Dendritic cell treated with granulocyte-macrophage colony-stimulating factor and Interleukin-4, amounts not matched to agents 40 ng/mL and 50 ng/mL, for 4 days (primary cell): ENCODE results near the gene FGF16.
"Not testable (repeated sequence)": the region's sequence is repeated elsewhere in the genome, so short reads cannot be mapped to it uniquely, and the experiment has no call there.

Experiments
- H3K27ac Mint-ChIP-seq: one replicate; pipeline ENCODE4 v1.8.0; 2022; ENCODE audit warnings: mild to moderate bottlenecking, mixed read lengths
- H3K27me3 Mint-ChIP-seq: one replicate; pipeline ENCODE4 v1.8.0; 2022; ENCODE audit warnings: mild to moderate bottlenecking, mixed read lengths
- H3K36me3 Mint-ChIP-seq: one replicate; pipeline ENCODE4 v1.8.0; 2022; ENCODE audit warnings: low read depth, mixed read lengths
- H3K4me1 Mint-ChIP-seq: one replicate; pipeline ENCODE4 v1.8.0; 2022; ENCODE audit warnings: low read depth, mixed read lengths
- H3K4me3 Mint-ChIP-seq: one replicate; pipeline ENCODE4 v1.8.0; 2022; ENCODE audit warnings: mild to moderate bottlenecking, moderate library complexity, mixed read lengths
- H3K9me3 Mint-ChIP-seq: one replicate; pipeline ENCODE4 v1.8.0; 2022; ENCODE audit warnings: mixed read lengths
- intact Hi-C: fragments of 100-400 bp; cut with micrococcal nuclease; formaldehyde crosslinking; loops from one replicate; pipeline ENCODE4 v1.15.0; 2022

The FGF16 gene

GRCh38 chrX:77446908-77447652, at the start of gene FGF16:
Gene FGF16 (plus strand): TSS chrX:77447389. CDS start chrX:77447675, 286 bp downstream.
- Mint-ChIP-seq H3K27me3 (peaks cover 41% of the 10 kb centered on the region), H3K4me1 (peaks cover 20% of the 10 kb centered on the region), H3K36me3 (no peaks in the 10 kb centered on the region), H3K9me3 (no peaks in the 10 kb centered on the region), H3K27ac (no peak within 1 kb of the TSS), H3K4me3 (peak within 1 kb of the TSS; percentile 48)
- intact Hi-C loops = no loop called here

- no peaks in the 10 kb centered on the region for H3K4me1 Mint-ChIP-seq
- no peaks in the 10 kb centered on the region for H3K27me3 Mint-ChIP-seq
- H3K36me3 Mint-ChIP-seq = no peaks in the 10 kb centered on the region
- peaks cover 1% of the 10 kb centered on the region for H3K9me3 Mint-ChIP-seq
- intact Hi-C loops = no loop called here
- H3K27ac Mint-ChIP-seq = no peak overlapping the region
- no peak overlapping the region for H3K4me3 Mint-ChIP-seq
Measured at GRCh38 chrX:77398330-77398954, 48.7 kb upstream of the FGF16 start.

DNA sequence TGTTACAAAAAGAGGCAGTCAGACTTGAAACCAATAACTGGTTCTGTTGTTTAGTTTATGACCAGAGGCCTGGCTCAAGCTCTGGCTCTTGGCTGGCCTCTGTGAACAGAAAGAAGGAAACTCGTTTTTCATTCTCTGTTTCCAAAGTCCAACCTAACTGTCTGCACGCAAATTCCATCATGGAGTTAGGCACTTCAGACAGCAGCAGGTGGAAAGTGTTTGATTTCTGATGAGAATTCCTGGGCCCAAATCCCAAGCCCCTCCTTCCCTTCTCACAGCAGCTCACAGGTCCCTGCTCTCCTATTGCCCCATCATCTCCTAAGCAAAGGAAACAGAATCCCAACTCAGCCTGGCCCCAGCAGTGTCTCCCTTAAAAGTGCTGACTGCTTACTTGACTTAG, 42.8 kb upstream of the FGF16 start:
- H3K27me3 Mint-ChIP-seq = no peaks in the 10 kb centered on the region
- no peaks in the 10 kb centered on the region for H3K36me3 Mint-ChIP-seq
- H3K4me3 Mint-ChIP-seq = no peak overlapping the region
- no peaks in the 10 kb centered on the region for H3K9me3 Mint-ChIP-seq
- H3K4me1 Mint-ChIP-seq = no peaks in the 10 kb centered on the region
- intact Hi-C loops = no loop called here
- H3K27ac Mint-ChIP-seq = no peak overlapping the region

GRCh38 chrX:77407821-77408220, 39.4 kb upstream of the FGF16 start:
- H3K36me3 Mint-ChIP-seq, H3K4me3 Mint-ChIP-seq, H3K4me1 Mint-ChIP-seq, H3K27me3 Mint-ChIP-seq, H3K27ac Mint-ChIP-seq, H3K9me3 Mint-ChIP-seq, intact Hi-C loops: not testable (repeated sequence)

DNA sequence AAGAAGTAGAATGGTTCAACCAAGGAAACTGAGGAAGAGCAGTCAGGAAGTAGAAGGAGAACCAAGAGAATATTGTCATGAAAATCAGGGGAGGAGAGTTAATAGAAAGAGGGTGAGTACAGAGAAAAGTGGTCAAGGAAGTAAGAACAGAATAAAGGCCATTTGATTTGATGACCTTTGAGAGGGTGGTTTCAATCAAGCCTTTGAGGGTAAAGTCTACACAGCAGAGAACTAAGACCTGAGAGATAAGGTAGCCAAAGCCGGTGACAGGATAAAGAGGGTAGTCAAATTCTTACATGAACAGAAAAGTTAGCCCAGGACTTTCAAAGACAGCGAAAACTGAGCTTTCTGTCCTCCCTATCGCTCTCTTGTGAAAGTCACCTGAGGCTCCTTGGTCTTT, 34.6 kb upstream of the FGF16 start:
- Mint-ChIP-seq H3K9me3 (peaks cover 9% of the 10 kb centered on the region), H3K27me3 (no peaks in the 10 kb centered on the region), H3K4me3 (no peak overlapping the region), H3K4me1 (no peaks in the 10 kb centered on the region), H3K27ac (no peak overlapping the region), H3K36me3 (no peaks in the 10 kb centered on the region)
- intact Hi-C loops = no loop called here

GRCh38 chrX:77415161-77415560, 32.0 kb upstream of the FGF16 start:
- H3K27me3 Mint-ChIP-seq = no peaks in the 10 kb centered on the region
- no peak overlapping the region for H3K4me3 Mint-ChIP-seq
- no peak overlapping the region for H3K27ac Mint-ChIP-seq
- H3K4me1 Mint-ChIP-seq = no peaks in the 10 kb centered on the region
- H3K9me3 Mint-ChIP-seq = peaks cover 9% of the 10 kb centered on the region
- intact Hi-C loops = no loop called here
- H3K36me3 Mint-ChIP-seq = no peaks in the 10 kb centered on the region

DNA sequence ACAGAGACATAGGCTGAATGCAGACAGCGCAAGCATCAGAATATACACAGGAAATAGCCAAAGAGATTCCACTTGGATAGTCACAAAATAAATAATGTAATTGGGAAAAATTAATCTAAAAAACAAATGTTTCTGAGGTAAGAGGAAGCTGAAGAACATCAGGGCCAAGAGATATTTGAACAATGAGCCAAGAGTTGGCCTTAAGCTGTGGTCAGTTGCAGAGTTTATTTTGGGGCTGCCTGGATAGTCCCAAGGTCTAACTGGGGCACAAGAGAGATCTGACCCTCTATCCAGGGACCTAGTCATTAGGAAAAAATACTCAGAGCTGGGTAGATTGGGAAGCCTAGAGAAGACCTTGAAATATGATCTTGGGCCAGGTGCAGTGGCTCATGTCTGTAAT, 31.3 kb upstream of the FGF16 start:
- H3K9me3 Mint-ChIP-seq = peaks cover 2% of the 10 kb centered on the region
- H3K4me3 Mint-ChIP-seq = no peak overlapping the region
- intact Hi-C loops = no loop called here
- no peaks in the 10 kb centered on the region for H3K27me3 Mint-ChIP-seq
- no peak overlapping the region for H3K27ac Mint-ChIP-seq
- no peaks in the 10 kb centered on the region for H3K4me1 Mint-ChIP-seq
- H3K36me3 Mint-ChIP-seq = no peaks in the 10 kb centered on the region

GRCh38 chrX:77422891-77423648, 24.1 kb upstream of the FGF16 start:
- intact Hi-C loops = no loop called here
- H3K4me3 Mint-ChIP-seq = no peak overlapping the region
- H3K4me1 Mint-ChIP-seq = no peaks in the 10 kb centered on the region
- H3K27me3 Mint-ChIP-seq = no peaks in the 10 kb centered on the region
- H3K27ac Mint-ChIP-seq = no peak overlapping the region
- no peaks in the 10 kb centered on the region for H3K9me3 Mint-ChIP-seq
- no peaks in the 10 kb centered on the region for H3K36me3 Mint-ChIP-seq

GRCh38 chrX:77426811-77427210, 20.4 kb upstream of the FGF16 start:
- H3K9me3 Mint-ChIP-seq = no peaks in the 10 kb centered on the region
- H3K4me3 Mint-ChIP-seq = no peak overlapping the region

DNA sequence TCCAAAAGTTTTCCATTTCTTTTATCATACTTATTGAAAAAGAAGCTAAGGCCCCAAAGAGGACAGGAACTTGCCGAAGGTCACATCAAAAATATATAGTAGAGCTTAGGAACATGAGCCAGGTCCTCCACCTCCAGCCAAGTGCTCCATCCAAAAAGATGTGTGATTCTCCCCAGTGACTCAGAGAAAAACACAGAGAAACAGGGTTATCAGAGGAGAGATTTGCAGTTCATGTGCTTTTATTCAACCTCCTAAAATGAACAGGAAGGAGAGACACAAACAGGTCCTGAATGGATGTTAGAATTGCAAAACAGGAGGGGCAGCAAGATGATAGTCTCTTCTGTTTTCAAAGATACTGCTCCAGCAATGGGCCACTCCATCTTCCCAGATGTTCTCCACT, 19.6 kb upstream of the FGF16 start:
- intact Hi-C loops = no loop called here
- H3K4me1 Mint-ChIP-seq = peaks cover 7% of the 10 kb centered on the region
- H3K27me3 Mint-ChIP-seq = no peaks in the 10 kb centered on the region
- no peaks in the 10 kb centered on the region for H3K36me3 Mint-ChIP-seq
- no peak overlapping the region for H3K27ac Mint-ChIP-seq
- no peak overlapping the region for H3K4me3 Mint-ChIP-seq
- H3K9me3 Mint-ChIP-seq = no peaks in the 10 kb centered on the region

More at GRCh38 chrX:77426811-77427210, 20.4 kb upstream of the FGF16 start:
- H3K36me3 Mint-ChIP-seq = no peaks in the 10 kb centered on the region
- H3K4me1 Mint-ChIP-seq = peaks cover 7% of the 10 kb centered on the region
- intact Hi-C loops = no loop called here
- no peak overlapping the region for H3K27ac Mint-ChIP-seq
- H3K27me3 Mint-ChIP-seq = no peaks in the 10 kb centered on the region

- Mint-ChIP-seq H3K4me3 (no peak overlapping the region), H3K27ac (no peak overlapping the region), H3K36me3 (no peaks in the 10 kb centered on the region), H3K27me3 (no peaks in the 10 kb centered on the region), H3K4me1 (peaks cover 7% of the 10 kb centered on the region), H3K9me3 (no peaks in the 10 kb centered on the region)
- intact Hi-C loops = no loop called here
Measured at GRCh38 chrX:77428551-77428950, 18.6 kb upstream of the FGF16 start.

- no peaks in the 10 kb centered on the region for H3K36me3 Mint-ChIP-seq
- peaks cover 7% of the 10 kb centered on the region for H3K4me1 Mint-ChIP-seq
- no peak overlapping the region for H3K27ac Mint-ChIP-seq
- no peaks in the 10 kb centered on the region for H3K27me3 Mint-ChIP-seq
- no peaks in the 10 kb centered on the region for H3K9me3 Mint-ChIP-seq
- H3K4me3 Mint-ChIP-seq = no peak overlapping the region
- intact Hi-C loops = no loop called here
Measured at GRCh38 chrX:77431227-77431626, 16.0 kb upstream of the FGF16 start.

DNA sequence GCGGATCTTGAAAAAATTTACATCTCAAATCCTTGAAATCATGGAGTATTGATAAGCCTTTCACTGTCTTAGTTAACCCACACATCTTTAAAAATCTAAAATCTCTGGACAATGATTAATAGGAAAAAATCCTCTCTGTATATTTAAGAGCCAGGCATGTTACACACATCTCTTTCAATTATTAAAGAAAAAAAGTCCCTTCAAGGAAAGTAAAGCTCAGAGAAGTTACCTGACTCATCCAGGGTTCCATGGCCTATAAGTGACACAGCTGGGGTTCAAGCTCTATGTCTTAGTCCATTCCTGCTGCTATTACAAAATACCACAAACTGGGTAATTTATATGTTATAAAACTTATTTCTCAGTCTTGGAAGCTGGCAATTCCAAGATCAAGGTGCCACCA, 14.2 kb upstream of the FGF16 start:
- no peaks in the 10 kb centered on the region for H3K36me3 Mint-ChIP-seq
- peaks cover 7% of the 10 kb centered on the region for H3K4me1 Mint-ChIP-seq
- H3K27ac Mint-ChIP-seq = no peak overlapping the region
- H3K9me3 Mint-ChIP-seq = no peaks in the 10 kb centered on the region
- intact Hi-C loops = no loop called here
- H3K27me3 Mint-ChIP-seq = no peaks in the 10 kb centered on the region
- H3K4me3 Mint-ChIP-seq = no peak overlapping the region

- H3K27ac Mint-ChIP-seq = no peak overlapping the region
- peaks cover 7% of the 10 kb centered on the region for H3K4me1 Mint-ChIP-seq
- intact Hi-C loops = no loop called here
- no peaks in the 10 kb centered on the region for H3K36me3 Mint-ChIP-seq
- H3K27me3 Mint-ChIP-seq = no peaks in the 10 kb centered on the region
- H3K4me3 Mint-ChIP-seq = no peak overlapping the region
- H3K9me3 Mint-ChIP-seq = no peaks in the 10 kb centered on the region
Measured at GRCh38 chrX:77434962-77435361, 12.2 kb upstream of the FGF16 start.
